ENCODE data around the gene ACACB.

The ACACB gene

GRCh38 chr12:109239179-109239578 lies 122.8 kb downstream of the ACACB start:
- Mint-ChIP-seq H3K27ac (no peak overlapping the region), H3K9me3 (no peaks in the 10 kb centered on the region), H3K4me1 (ENCODE audit: low read depth) (no peaks in the 10 kb centered on the region), H3K4me3 (no peak overlapping the region), H3K36me3 (ENCODE audit: low read depth) (peaks cover 53% of the 10 kb centered on the region), H3K27me3 (no peaks in the 10 kb centered on the region)
- intact Hi-C loops (cut with micrococcal nuclease): no loop called here

GRCh38 chr12:109239691-109240090 lies 123.3 kb downstream of the ACACB start:
- Mint-ChIP-seq H3K9me3 (no peaks in the 10 kb centered on the region), H3K27ac (no peak overlapping the region), H3K36me3 (ENCODE audit: low read depth) (peaks cover 53% of the 10 kb centered on the region), H3K27me3 (no peaks in the 10 kb centered on the region), H3K4me3 (no peak overlapping the region), H3K4me1 (ENCODE audit: low read depth) (no peaks in the 10 kb centered on the region)
- intact Hi-C loops (cut with micrococcal nuclease): no loop called here

- intact Hi-C loops (cut with micrococcal nuclease): no loop called here
- H3K27ac Mint-ChIP-seq: no peak overlapping the region
- H3K36me3 Mint-ChIP-seq (ENCODE audit: low read depth): peaks cover 53% of the 10 kb centered on the region
- H3K4me1 Mint-ChIP-seq (ENCODE audit: low read depth): no peaks in the 10 kb centered on the region
- no peaks in the 10 kb centered on the region for H3K9me3 Mint-ChIP-seq
- H3K4me3 Mint-ChIP-seq: no peak overlapping the region
- no peaks in the 10 kb centered on the region for H3K27me3 Mint-ChIP-seq
Measured at GRCh38 chr12:109240365-109240764, 124.0 kb downstream of the ACACB start.

- Mint-ChIP-seq H3K36me3 (ENCODE audit: low read depth) (peaks cover 57% of the 10 kb centered on the region), H3K27me3 (no peaks in the 10 kb centered on the region), H3K27ac (no peak overlapping the region), H3K4me3 (no peak overlapping the region), H3K9me3 (no peaks in the 10 kb centered on the region), H3K4me1 (ENCODE audit: low read depth) (no peaks in the 10 kb centered on the region)
- intact Hi-C loops (cut with micrococcal nuclease): no loop called here
Measured at GRCh38 chr12:109241936-109242335, 125.5 kb downstream of the ACACB start.

- intact Hi-C loops (cut with micrococcal nuclease): no loop called here
Measured at GRCh38 chr12:109244073-109244472, 127.7 kb downstream of the ACACB start.

GRCh38 chr12:109246221-109246620 lies 129.8 kb downstream of the ACACB start:
- no peak overlapping the region for H3K27ac Mint-ChIP-seq
- H3K4me3 Mint-ChIP-seq: no peak overlapping the region

More at GRCh38 chr12:109244073-109244472, 127.7 kb downstream of the ACACB start:
- Mint-ChIP-seq H3K4me3 (no peak overlapping the region), H3K27me3 (no peaks in the 10 kb centered on the region), H3K27ac (no peak overlapping the region), H3K36me3 (ENCODE audit: low read depth) (peaks cover 53% of the 10 kb centered on the region), H3K9me3 (no peaks in the 10 kb centered on the region), H3K4me1 (ENCODE audit: low read depth) (peaks cover 4% of the 10 kb centered on the region)

GRCh38 chr12:109247831-109248654 lies 131.7 kb downstream of the ACACB start:
- peaks cover 3% of the 10 kb centered on the region for H3K9me3 Mint-ChIP-seq
- no peak overlapping the region for H3K4me3 Mint-ChIP-seq
- no peak overlapping the region for H3K27ac Mint-ChIP-seq
- peaks cover 27% of the 10 kb centered on the region for H3K36me3 Mint-ChIP-seq (ENCODE audit: low read depth)
- H3K4me1 Mint-ChIP-seq (ENCODE audit: low read depth): peaks cover 6% of the 10 kb centered on the region
- H3K27me3 Mint-ChIP-seq: no peaks in the 10 kb centered on the region
- intact Hi-C loops (cut with micrococcal nuclease): no loop called here

More at GRCh38 chr12:109246221-109246620, 129.8 kb downstream of the ACACB start:
- Mint-ChIP-seq H3K9me3 (no peaks in the 10 kb centered on the region), H3K36me3 (ENCODE audit: low read depth) (peaks cover 38% of the 10 kb centered on the region), H3K27me3 (no peaks in the 10 kb centered on the region), H3K4me1 (ENCODE audit: low read depth) (peaks cover 6% of the 10 kb centered on the region)
- intact Hi-C loops (cut with micrococcal nuclease): no loop called here

- Mint-ChIP-seq H3K4me1 (ENCODE audit: low read depth) (peaks cover 6% of the 10 kb centered on the region), H3K9me3 (peaks cover 17% of the 10 kb centered on the region), H3K36me3 (ENCODE audit: low read depth) (peaks cover 40% of the 10 kb centered on the region), H3K27me3 (no peaks in the 10 kb centered on the region), H3K4me3 (no peak overlapping the region), H3K27ac (no peak overlapping the region)
- intact Hi-C loops (cut with micrococcal nuclease): no loop called here
Measured at GRCh38 chr12:109250523-109250922, 134.1 kb downstream of the ACACB start.

- peaks cover 26% of the 10 kb centered on the region for H3K36me3 Mint-ChIP-seq (ENCODE audit: low read depth)
- no peak overlapping the region for H3K27ac Mint-ChIP-seq
- no peaks in the 10 kb centered on the region for H3K27me3 Mint-ChIP-seq
- no peak overlapping the region for H3K4me3 Mint-ChIP-seq
- H3K9me3 Mint-ChIP-seq: peaks cover 17% of the 10 kb centered on the region
- intact Hi-C loops (cut with micrococcal nuclease): no loop called here
- H3K4me1 Mint-ChIP-seq (ENCODE audit: low read depth): peaks cover 6% of the 10 kb centered on the region
Measured at GRCh38 chr12:109252799-109253198, 136.4 kb downstream of the ACACB start.

GRCh38 chr12:109253913-109254544 lies 137.6 kb downstream of the ACACB start:
- intact Hi-C loops (cut with micrococcal nuclease): no loop called here
- Mint-ChIP-seq H3K27me3 (no peaks in the 10 kb centered on the region), H3K36me3 (ENCODE audit: low read depth) (peaks cover 24% of the 10 kb centered on the region), H3K4me1 (ENCODE audit: low read depth) (peaks cover 2% of the 10 kb centered on the region), H3K4me3 (no peak overlapping the region), H3K27ac (no peak overlapping the region), H3K9me3 (peaks cover 17% of the 10 kb centered on the region)

GRCh38 chr12:109255377-109255776 lies 139.0 kb downstream of the ACACB start:
- peaks cover 17% of the 10 kb centered on the region for H3K9me3 Mint-ChIP-seq
- no peaks in the 10 kb centered on the region for H3K4me1 Mint-ChIP-seq (ENCODE audit: low read depth)
- H3K36me3 Mint-ChIP-seq (ENCODE audit: low read depth): peaks cover 35% of the 10 kb centered on the region
- no peak overlapping the region for H3K27ac Mint-ChIP-seq
- no peak overlapping the region for H3K4me3 Mint-ChIP-seq
- intact Hi-C loops (cut with micrococcal nuclease): no loop called here
- H3K27me3 Mint-ChIP-seq: no peaks in the 10 kb centered on the region

GRCh38 chr12:109256011-109256410 lies 139.6 kb downstream of the ACACB start:
- peaks cover 17% of the 10 kb centered on the region for H3K9me3 Mint-ChIP-seq
- no peaks in the 10 kb centered on the region for H3K4me1 Mint-ChIP-seq (ENCODE audit: low read depth)
- intact Hi-C loops (cut with micrococcal nuclease): no loop called here
- peaks cover 39% of the 10 kb centered on the region for H3K36me3 Mint-ChIP-seq (ENCODE audit: low read depth)
- no peaks in the 10 kb centered on the region for H3K27me3 Mint-ChIP-seq
- no peak overlapping the region for H3K4me3 Mint-ChIP-seq
- no peak overlapping the region for H3K27ac Mint-ChIP-seq

- Mint-ChIP-seq H3K27me3 (no peaks in the 10 kb centered on the region), H3K27ac (no peak overlapping the region), H3K36me3 (ENCODE audit: low read depth) (peaks cover 33% of the 10 kb centered on the region), H3K9me3 (peaks cover 12% of the 10 kb centered on the region), H3K4me3 (no peak overlapping the region), H3K4me1 (ENCODE audit: low read depth) (no peaks in the 10 kb centered on the region)
- intact Hi-C loops (cut with micrococcal nuclease): no loop called here
Measured at GRCh38 chr12:109258201-109258600, 141.8 kb downstream of the ACACB start.

GRCh38 chr12:109258607-109259544 lies 142.5 kb downstream of the ACACB start:
- no peak overlapping the region for H3K27ac Mint-ChIP-seq
- peaks cover 6% of the 10 kb centered on the region for H3K9me3 Mint-ChIP-seq
- H3K4me3 Mint-ChIP-seq: no peak overlapping the region
- intact Hi-C loops (cut with micrococcal nuclease): no loop called here
- H3K36me3 Mint-ChIP-seq (ENCODE audit: low read depth): peaks cover 26% of the 10 kb centered on the region
- H3K4me1 Mint-ChIP-seq (ENCODE audit: low read depth): no peaks in the 10 kb centered on the region
- no peaks in the 10 kb centered on the region for H3K27me3 Mint-ChIP-seq

Data from dendritic cell treated with granulocyte-macrophage colony-stimulating factor and Interleukin-4, amounts not matched to agents 40 ng/mL and 50 ng/mL, for 4 days (primary cell).